Spleen (tissue), 7 donors: ENCODE measurements around the gene SPO11.

Experiments used
- POLR2A ChIP-seq, 3 donors: fragments of 450-650 bp; IDR thresholded peaks; one replicate each; pipeline ENCODE4 v1.5.1; 2017; ENCODE audit warnings: antibody characterized with exemption in 3 of 3, mild to moderate bottlenecking in 1 of 3
- POLR2AphosphoS5 ChIP-seq, 3 donors: sonication (generic); formaldehyde crosslinking; IDR thresholded peaks; one replicate each; pipeline ENCODE4 v1.5.1; 2017; ENCODE audit warnings: antibody characterized with exemption in 3 of 3
- TF ChIP-seq, protein P1 (sequence below), 11 experiments: fragments of 200-600 bp in 7 of 11; fragments of 450-650 bp in 4 of 11; sonication (generic) in 4 of 11; IDR thresholded peaks in 8 of 11; conservative IDR thresholded peaks in 3 of 11; 1 replicate in 7 of 11; 2 replicates in 4 of 11; pipeline versions ENCODE4 v1.4.0 to v1.8.0; 2016 to 2021; ENCODE audit warnings: antibody characterized with exemption in 11 of 11, inconsistent platforms in 4 of 11, mild to moderate bottlenecking in 1 of 11
- donor health status: DM: no; HTN: no; CAD: no; lungs with moderate emphysema.
- donor health status: DM: no; HTN: no; CAD: no.
- donor health status: DM: no; HTN: no; CAD: no.

DNA sequence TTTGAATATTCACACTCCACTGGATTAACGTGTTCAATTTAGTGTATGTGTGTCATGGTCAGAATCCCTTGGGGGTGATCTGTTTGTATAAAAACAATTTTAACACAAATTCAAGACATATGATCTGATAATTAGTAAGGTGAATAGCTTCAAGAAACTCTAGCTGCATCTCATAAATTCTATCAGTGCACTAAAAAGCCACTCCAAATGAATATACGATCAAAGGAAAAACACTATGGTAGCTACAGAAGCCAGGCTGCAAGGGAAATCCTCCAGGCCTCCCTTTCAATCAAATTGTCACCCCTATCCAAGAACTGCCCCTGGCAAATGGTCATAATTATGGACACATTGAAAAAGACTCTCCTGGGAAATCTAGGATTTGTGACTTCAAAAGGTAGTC is 12.1 kb downstream of the SPO11 start:
- TF ChIP-seq, protein P1, sequence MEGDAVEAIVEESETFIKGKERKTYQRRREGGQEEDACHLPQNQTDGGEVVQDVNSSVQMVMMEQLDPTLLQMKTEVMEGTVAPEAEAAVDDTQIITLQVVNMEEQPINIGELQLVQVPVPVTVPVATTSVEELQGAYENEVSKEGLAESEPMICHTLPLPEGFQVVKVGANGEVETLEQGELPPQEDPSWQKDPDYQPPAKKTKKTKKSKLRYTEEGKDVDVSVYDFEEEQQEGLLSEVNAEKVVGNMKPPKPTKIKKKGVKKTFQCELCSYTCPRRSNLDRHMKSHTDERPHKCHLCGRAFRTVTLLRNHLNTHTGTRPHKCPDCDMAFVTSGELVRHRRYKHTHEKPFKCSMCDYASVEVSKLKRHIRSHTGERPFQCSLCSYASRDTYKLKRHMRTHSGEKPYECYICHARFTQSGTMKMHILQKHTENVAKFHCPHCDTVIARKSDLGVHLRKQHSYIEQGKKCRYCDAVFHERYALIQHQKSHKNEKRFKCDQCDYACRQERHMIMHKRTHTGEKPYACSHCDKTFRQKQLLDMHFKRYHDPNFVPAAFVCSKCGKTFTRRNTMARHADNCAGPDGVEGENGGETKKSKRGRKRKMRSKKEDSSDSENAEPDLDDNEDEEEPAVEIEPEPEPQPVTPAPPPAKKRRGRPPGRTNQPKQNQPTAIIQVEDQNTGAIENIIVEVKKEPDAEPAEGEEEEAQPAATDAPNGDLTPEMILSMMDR (IDR thresholded peaks at IDR 0.05 in 8 of 11, conservative IDR thresholded peaks at IDR 0.05 in 3 of 11), result no peak
- TF ChIP-seq POLR2A (IDR thresholded peaks at IDR 0.05) (no peak), POLR2AphosphoS5 (IDR thresholded peaks at IDR 0.05) (no peak)
